Measurements from ENCODE around the gene USP7. TPM values are rescaled to one million over a fixed set of nuclear protein-coding genes. Genes with fewer than 3 reads are reported as not detected.

The USP7 gene
- total and polyA plus RNA-seq, 10 of the 15 experiments (the other 5 are each of a cell fraction or from before 2014, with no cell fraction given), result 16.2 to 133 (median 60.5) TPM

- FAIRE-seq (no peak), ATAC-seq (no peak), DNase-seq (ENCODE audit: low read depth, low spot score) (no peak)
- 89% methylated on average over 3 of the region's 3 CpGs for WGBS (ENCODE audit: insufficient coverage, insufficient replicate concordance, low lambda C conversion rate, missing lambda C conversion rate)
- Histone ChIP-seq H2AFZ (ENCODE audit: control insufficient read depth, low read depth, low read length) (no peak overlapping the region), H3K27me3 (replicated peaks in 1 of 2; ENCODE audit: control insufficient read depth in 2 of 2, insufficient read depth in 2 of 2, low read length in 1 of 2) (no peaks in the 10 kb centered on the region), H3K79me2 (ENCODE audit: control insufficient read depth, insufficient read depth, low read length) (peaks cover 19% of the 10 kb centered on the region), H3K4me1 (ENCODE audit: control insufficient read depth, insufficient read depth, low read length) (peaks cover 4% of the 10 kb centered on the region; the same call in 1 of the 2 replicates), H4K20me1 (ENCODE audit: control insufficient read depth, insufficient read depth) (no peaks in the 10 kb centered on the region), H3K9me3 (replicated peaks; ENCODE audit: control insufficient read depth, insufficient read depth, low read length) (no peaks in the 10 kb centered on the region), H3K4me2 (ENCODE audit: control insufficient read depth, insufficient read depth) (no peak overlapping the region), H3K4me3 (no peak overlapping the region), H3K27ac (ENCODE audit: control insufficient read depth, insufficient read depth) (no peak overlapping the region), H3K36me3 (ENCODE audit: control insufficient read depth in 2 of 2, insufficient read depth in 2 of 2, low read length in 1 of 2) (no peaks in the 10 kb centered on the region), H3K9ac (ENCODE audit: control insufficient read depth, insufficient read depth, low read length) (no peak overlapping the region)
- intact Hi-C loops (cut with micrococcal nuclease; ENCODE audit: unreplicated experiment), result no loop called here
- in situ Hi-C loops (cut with MboI), result no loop called here
- RAD21 ChIA-PET (ENCODE audit: unreplicated experiment), result interaction anchor here (1.0 kb wide), 1 partner anchor 42 kb away, joined by 3 read pairs; no protein-coding TSS in a partner anchor
- CTCF ChIA-PET, result interaction anchor here (0.6 to 2.0 kb wide), 2 partner anchors 9 to 42 kb away, joined by 4 to 12 read pairs; no protein-coding TSS in a partner anchor
- SMC1A ChIA-PET (ENCODE audit: uncharacterized antibody, unreplicated experiment), result no interaction called here
- TF ChIP-seq EZH2 (IDR thresholded peaks at IDR 0.05; ENCODE audit: borderline replicate concordance, control insufficient read depth, low read depth, low read length) (no peak), NR2C2 (IDR thresholded peaks at IDR 0.05; ENCODE audit: borderline replicate concordance, control insufficient read depth, insufficient read length, low read depth) (no peak), IRF3 (IDR thresholded peaks at IDR 0.05) (no peak), MYB (IDR thresholded peaks at IDR 0.05; ENCODE audit: borderline replicate concordance, low read depth, low read length) (no peak), ESRRA (IDR thresholded peaks at IDR 0.05; ENCODE audit: low read length) (no peak), SUPT20H (IDR thresholded peaks at IDR 0.05; ENCODE audit: borderline replicate concordance, control insufficient read depth, low read depth, low read length) (no peak), BCL11A (IDR thresholded peaks at IDR 0.05; ENCODE audit: low read depth, low read length) (no peak), SMARCA5 (IDR thresholded peaks at IDR 0.05) (no peak), EGR1 (IDR thresholded peaks at IDR 0.05; ENCODE audit: borderline replicate concordance in 1 of 2, low read depth in 2 of 2, low read length in 2 of 2) (no peak), ZBED1 (IDR thresholded peaks at IDR 0.05; ENCODE audit: borderline replicate concordance) (no peak), SRF (IDR thresholded peaks at IDR 0.05; ENCODE audit: low read depth in 2 of 2, low read length in 2 of 2) (no peak), MEF2B (IDR thresholded peaks at IDR 0.05; ENCODE audit: partially characterized antibody, poor library complexity, severe bottlenecking) (no peak), NFIC (IDR thresholded peaks at IDR 0.05; ENCODE audit: low read depth, low read length) (no peak), ATF7 (IDR thresholded peaks at IDR 0.05; ENCODE audit: low read depth) (no peak), TCF3 (IDR thresholded peaks at IDR 0.05; ENCODE audit: borderline replicate concordance, insufficient read depth, low read depth, low read length) (no peak), CREB1 (IDR thresholded peaks at IDR 0.05; ENCODE audit: low read depth) (no peak), LARP7 (IDR thresholded peaks at IDR 0.05) (no peak), SP1 (IDR thresholded peaks at IDR 0.05; ENCODE audit: low read depth, low read length) (no peak), TCF12 (IDR thresholded peaks at IDR 0.05; ENCODE audit: low read depth, low read length) (no peak), ETV6 (conservative IDR thresholded peaks at IDR 0.05 in 1 of 2, IDR thresholded peaks at IDR 0.05 in 1 of 2; ENCODE audit: borderline replicate concordance in 1 of 2, low read depth in 1 of 2) (no peak)
- BruUV-seq (replicated peaks), result no TSS peak
- POLR2A ChIA-PET, result interaction anchor here (0.7 kb wide), 1 partner anchor 945 kb away, joined by 3 read pairs; no protein-coding TSS in a partner anchor
Measured at GRCh38 chr16:8966817-8967131, 3.1 kb upstream of the USP7 start.

All from GM12878 (cell line).